K562 (cell line): ENCODE measurements around the gene RMND5B. TPM values are rescaled to one million over a fixed set of nuclear protein-coding genes. Genes with fewer than 3 reads are reported as not detected.
A peak's percentile ranks its signal among the peaks of the same experiment; 100 is the strongest.

Experiments
- AFF4 ChIP-seq: sonication (generic); formaldehyde crosslinking; IDR thresholded peaks from 2 replicates; pipeline ENCODE4 v1.8.0; 2023; ENCODE audit warnings: mild to moderate bottlenecking, missing genetic modification reagents
- ARHGAP35 ChIP-seq: fragments of 450-650 bp; IDR thresholded peaks from 2 replicates; pipeline ENCODE4 v1.6.1; 2018; ENCODE audit not compliant: partially characterized antibody
- ASH1L ChIP-seq: fragments of 450-650 bp; IDR thresholded peaks from 2 replicates; pipeline ENCODE4 v1.6.1; 2018; ENCODE audit warnings: borderline replicate concordance, mild to moderate bottlenecking, low read depth; ENCODE audit not compliant: partially characterized antibody
- DLX4 ChIP-seq: fragments of 250-450 bp; sonication (Bioruptor Pico); IDR thresholded peaks from 2 replicates; pipeline ENCODE4 v1.6.1; 2021; ENCODE audit warnings: mild to moderate bottlenecking
- ELF1 ChIP-seq: fragments of 200-800 bp; sonication (Bioruptor generic); IDR thresholded peaks from 2 replicates; pipeline ENCODE4 v1.6.1; 2016; ENCODE audit warnings: missing genetic modification characterization, missing compliant biosample characterization
- ELK3 ChIP-seq: fragments of 450-650 bp; formaldehyde crosslinking; IDR thresholded peaks from 2 replicates; pipeline ENCODE4 v1.4.0; 2020; ENCODE audit warnings: mild to moderate bottlenecking
- ESRRB ChIP-seq: fragments of 250-450 bp; sonication (Bioruptor Pico); IDR thresholded peaks from 2 replicates; pipeline ENCODE4 v1.5.0; 2020; ENCODE audit warnings: mild to moderate bottlenecking, moderate library complexity, borderline replicate concordance
- FUS ChIP-seq: fragments of 200-400 bp; formaldehyde crosslinking; optimal IDR thresholded peaks from 2 replicates; pipeline ENCODE3; 2017; ENCODE audit warnings: low read depth, low read length
- GABPB2 ChIP-seq: fragments of 250-450 bp; sonication (Bioruptor Pico); conservative IDR thresholded peaks from 2 replicates; pipeline ENCODE4 v1.5.1; 2021; ENCODE audit warnings: mild to moderate bottlenecking
- KDM5B ChIP-seq: fragments of 200-600 bp; sonication (generic); IDR thresholded peaks from 2 replicates; pipeline ENCODE4 v1.6.1; 2012; ENCODE audit warnings: low read depth, mild to moderate bottlenecking, moderate library complexity, low read length, control low read depth, inconsistent platforms; ENCODE audit not compliant: insufficient replicate concordance
- MBD1 ChIP-seq: fragments of 250-450 bp; sonication (Bioruptor Pico); IDR thresholded peaks from 2 replicates; pipeline ENCODE4 v1.8.0; 2022; ENCODE audit warnings: inconsistent platforms
- NR2C2 ChIP-seq, 2 experiments: fragments of 200-800 bp in 1 of 2; sonication (Bioruptor generic) in 1 of 2; sonication (generic) in 1 of 2; formaldehyde crosslinking in 1 of 2; IDR thresholded peaks; 2 replicates each; pipeline versions ENCODE4 v1.6.1 to v1.8.0; 2016 to 2022; ENCODE audit warnings: mild to moderate bottlenecking in 1 of 2, missing compliant biosample characterization in 1 of 2, missing genetic modification characterization in 1 of 2, missing genetic modification reagents in 1 of 2
- RHOXF2B ChIP-seq: fragments of 250-450 bp; sonication (Bioruptor Pico); conservative IDR thresholded peaks from 2 replicates; pipeline ENCODE4 v1.5.1; 2021
- TGIF2 ChIP-seq: sonication (generic); formaldehyde crosslinking; IDR thresholded peaks from 2 replicates; pipeline ENCODE4 v1.8.1; 2022; ENCODE audit warnings: mild to moderate bottlenecking, missing genetic modification reagents, moderate library complexity
- ZKSCAN3 ChIP-seq: fragments of 250-450 bp; sonication (Bioruptor Pico); IDR thresholded peaks from 2 replicates; pipeline ENCODE4 v1.4.0; 2020
- ZNF253 ChIP-seq: fragments of 250-450 bp; sonication (Bioruptor Pico); conservative IDR thresholded peaks from 2 replicates; pipeline ENCODE4 v1.6.1; 2021; ENCODE audit warnings: mild to moderate bottlenecking
- ZNF561 ChIP-seq: fragments of 450-650 bp; formaldehyde crosslinking; conservative IDR thresholded peaks from 2 replicates; pipeline ENCODE4 v1.4.0; 2020; ENCODE audit warnings: mild to moderate bottlenecking, moderate library complexity
- polyA plus RNA-seq, 8 experiments: library from polyadenylated mRNA; depleted of rRNA in 4 of 8; stranded (reverse) in 5 of 8; unstranded in 3 of 8; fragments of >200 nt; fragmentation: Nextera tagmentation in 2 of 8; fragmentation: Illumina TruSeq in 1 of 8; extraction: Ambion mirVana in 2 of 8; extraction: Trizol in 1 of 8; gene quantifications; 2 replicates each; pipeline versions ENCODE4 v1.2.1 to v1.2.3, GENCODE V29; 2011 to 2014; ENCODE audit warnings: inconsistent platforms in 1 of 8, missing spikeins in 1 of 8
- total RNA-seq, 7 experiments: library from RNA; depleted of rRNA in 6 of 7; stranded (reverse); fragments of >200 nt in 6 of 7; fragmentation: Illumina TruSeq in 2 of 7; extraction: Trizol in 2 of 7; gene quantifications; 2 replicates each; pipeline versions ENCODE4 v1.2.1 to v1.2.3, GENCODE V29; 2011 to 2021; ENCODE audit warnings: low replicate concordance in 1 of 7
- TF ChIP-seq, protein P1 (sequence below), 2 experiments: IDR thresholded peaks; 2 replicates each; pipeline ENCODE4 v1.6.1; 2011; ENCODE audit warnings: borderline replicate concordance in 1 of 2, control low read depth in 1 of 2, low read depth in 1 of 2, low read length in 1 of 2, mild to moderate bottlenecking in 1 of 2, mixed read lengths in 1 of 2, moderate library complexity in 1 of 2; ENCODE audit not compliant: insufficient read depth in 1 of 2, insufficient read length in 1 of 2, poor library complexity in 1 of 2, severe bottlenecking in 1 of 2; ENCODE audit errors: extremely low read depth in 1 of 2

The RMND5B gene
- total and polyA plus RNA-seq, 9 of the 15 experiments (the other 6 are each of a cell fraction or from before 2014, with no cell fraction given), result 2.6 to 57.0 (median 28.3) TPM

GRCh38 chr5:178130576-178131445 is at the start of gene RMND5B (continued):
- TF ChIP-seq ASH1L (no peak), ELK3 (CRISPR knock-in tag) (no peak), KDM5B (peak; percentile 44), NR2C2 (CRISPR knock-in tag; IDR thresholded peaks at IDR 0.05) (no peak), NR2C2 (tag; IDR thresholded peaks at IDR 0.05) (peak; percentile 78), MBD1 (CRISPR knock-in tag) (no peak), ESRRB (CRISPR knock-in tag) (no peak), ELF1 (tag) (peak; percentile 86), ZKSCAN3 (no peak), RHOXF2B (CRISPR knock-in tag) (no peak), GABPB2 (CRISPR knock-in tag) (no peak), ARHGAP35 (no peak), FUS (peak; percentile 61), ZNF253 (no peak), ZNF561 (no peak), TGIF2 (CRISPR knock-in tag) (no peak), DLX4 (CRISPR knock-in tag) (no peak), AFF4 (CRISPR knock-in tag) (0 out of 2 replicates have a peak, but pooled peaks have one; percentile 41)
- TF ChIP-seq, protein P1, sequence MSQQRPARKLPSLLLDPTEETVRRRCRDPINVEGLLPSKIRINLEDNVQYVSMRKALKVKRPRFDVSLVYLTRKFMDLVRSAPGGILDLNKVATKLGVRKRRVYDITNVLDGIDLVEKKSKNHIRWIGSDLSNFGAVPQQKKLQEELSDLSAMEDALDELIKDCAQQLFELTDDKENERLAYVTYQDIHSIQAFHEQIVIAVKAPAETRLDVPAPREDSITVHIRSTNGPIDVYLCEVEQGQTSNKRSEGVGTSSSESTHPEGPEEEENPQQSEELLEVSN (IDR thresholded peaks at IDR 0.05; ENCODE audit: borderline replicate concordance in 1 of 2, extremely low read depth in 1 of 2, insufficient read depth in 1 of 2, insufficient read length in 1 of 2, low read depth in 1 of 2, low read length in 1 of 2, poor library complexity in 1 of 2, severe bottlenecking in 1 of 2), result peak; percentile 57 to 84
